OCI-LY7 (cell line): ENCODE data around the gene CTNNA3. TPM values are rescaled to one million over a fixed set of nuclear protein-coding genes. Genes with fewer than 3 reads are reported as not detected.

Source experiments
- BruUV-seq: library from RNA; stranded (reverse); fragments of 400-500 nt; replicated peaks from 2 replicates; lab custom pipeline; 2021; lab: Mats Ljungman, UMichigan
- CTCF ChIA-PET: fragments of 300-600 bp; sonication (Branson Sonifier 250); formaldehyde crosslinking; loops from one replicate; lab custom pipeline; 2022; ENCODE audit warnings: antibody characterized with exemption; ENCODE audit not compliant: unreplicated experiment; lab: Charles Lee
- POLR2A ChIA-PET: fragments of 300-600 bp; sonication (Branson Sonifier 250); formaldehyde crosslinking; loops from one replicate; lab custom pipeline; 2022; ENCODE audit warnings: antibody characterized with exemption; lab: Charles Lee
- DNase-seq: peaks from one replicate; pipeline ENCODE4 v3.0.0-alpha.2; 2015; ENCODE audit warnings: low spot score
- H2AFZ ChIP-seq: fragments of 200-600 bp; sonication (generic), shearing (Covaris generic); 2 replicates; pipeline ENCODE4 v1.6.1; 2014; ENCODE audit warnings: mild to moderate bottlenecking, antibody characterized with exemption, low read length, moderate library complexity
- H3K27ac ChIP-seq: fragments of 200-600 bp; sonication (generic); 2 replicates; pipeline ENCODE4 v1.5.1; 2014; ENCODE audit warnings: mixed run types, low read depth, mild to moderate bottlenecking, moderate library complexity, low read length, inconsistent platforms; ENCODE audit not compliant: poor library complexity, severe bottlenecking
- H3K36me3 ChIP-seq: fragments of 200-600 bp; sonication (generic); 2 replicates; pipeline ENCODE4 v1.6.1; 2014; ENCODE audit warnings: mild to moderate bottlenecking, antibody characterized with exemption, low read length, moderate library complexity, mixed read lengths; ENCODE audit not compliant: insufficient read depth
- H3K4me1 ChIP-seq: fragments of 200-600 bp; sonication (generic); 2 replicates; pipeline ENCODE4 v1.5.1; 2014; ENCODE audit warnings: mild to moderate bottlenecking, low read length; ENCODE audit not compliant: insufficient read depth, poor library complexity, severe bottlenecking
- H3K4me2 ChIP-seq: fragments of 200-600 bp; sonication (generic); 2 replicates; pipeline ENCODE4 v1.6.1; 2014; ENCODE audit warnings: mild to moderate bottlenecking, low read length
- H3K4me3 ChIP-seq: fragments of 200-600 bp; sonication (generic); 2 replicates; pipeline ENCODE4 v1.5.1; 2014; ENCODE audit warnings: mild to moderate bottlenecking, low read depth, low read length; ENCODE audit not compliant: poor library complexity, severe bottlenecking
- H3K79me2 ChIP-seq: fragments of 200-600 bp; sonication (generic); 2 replicates; pipeline ENCODE4 v1.6.1; 2016; ENCODE audit warnings: low read depth, mild to moderate bottlenecking, low read length, moderate library complexity, mixed read lengths; ENCODE audit not compliant: insufficient read depth
- H3K9me2 ChIP-seq: fragments of 200-600 bp; sonication (generic); 2 replicates; pipeline ENCODE4 v1.6.1; 2016; ENCODE audit warnings: mild to moderate bottlenecking, low read length, mixed read lengths; ENCODE audit not compliant: insufficient read depth
- H3K9me3 ChIP-seq: fragments of 200-600 bp; sonication (generic); 2 replicates; pipeline ENCODE4 v1.6.1; 2014; ENCODE audit warnings: mild to moderate bottlenecking, mixed run types, low read length, mixed read lengths
- H4K20me1 ChIP-seq: fragments of 200-600 bp; sonication (generic); 2 replicates; pipeline ENCODE4 v1.6.1; 2014; ENCODE audit warnings: mild to moderate bottlenecking, antibody characterized with exemption, low read length, moderate library complexity, mixed read lengths; ENCODE audit not compliant: insufficient read depth
- EZH2phosphoT487 ChIP-seq: fragments of 200-600 bp; sonication (generic); IDR thresholded peaks from 2 replicates; pipeline ENCODE4 v1.6.1; 2018; ENCODE audit warnings: low read depth, borderline replicate concordance, mild to moderate bottlenecking, mixed run types, antibody characterized with exemption, low read length, moderate library complexity, mixed read lengths
- intact Hi-C: fragments of 100-400 bp; cut with micrococcal nuclease; formaldehyde crosslinking; loops from one replicate; pipeline ENCODE4 v1.10.0; 2022; ENCODE audit not compliant: unreplicated experiment
- total RNA-seq, 2 experiments: library from RNA; depleted of rRNA in 1 of 2; stranded (reverse); fragments of >200 nt in 1 of 2; shearing (Covaris generic) in 1 of 2; gene quantifications; 2 replicates each; pipeline ENCODE4 v1.2.3, GENCODE V29; 2014 to 2022
- TF ChIP-seq, protein P1 (sequence below): fragments of 200-600 bp; sonication (generic); conservative IDR thresholded peaks from 2 replicates; pipeline ENCODE4 v1.5.1; 2014; ENCODE audit warnings: mild to moderate bottlenecking, antibody characterized with exemption, low read length, moderate library complexity, mixed read lengths

Gene CTNNA3
- total RNA-seq, 2 experiments from 2014 or later, result not detected

DNA sequence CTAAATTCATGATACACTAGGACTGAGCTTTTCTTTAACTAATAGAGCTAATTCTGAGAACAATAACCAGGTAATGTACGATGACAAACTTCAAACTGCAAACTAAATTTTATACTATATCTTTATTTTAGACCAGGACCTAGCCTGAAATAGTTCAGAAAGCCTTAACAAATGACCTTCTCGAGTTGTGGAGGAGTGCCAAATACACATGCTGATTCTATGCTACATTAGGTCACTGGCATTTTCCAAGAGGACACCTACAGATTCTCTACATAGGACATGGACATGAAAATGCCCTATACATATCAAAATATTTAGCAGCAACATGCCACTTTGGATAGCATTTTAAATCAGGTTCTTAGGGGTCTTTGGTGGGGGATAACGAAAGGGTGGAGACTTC lies 814.2 kb downstream of the CTNNA3 start:
- Histone ChIP-seq H3K9me2 (no peaks in the 10 kb centered on the region), H3K4me3 (no peak overlapping the region), H3K27ac (no peak overlapping the region), H2AFZ (no peak overlapping the region), H4K20me1 (no peaks in the 10 kb centered on the region), H3K36me3 (no peaks in the 10 kb centered on the region), H3K9me3 (no peaks in the 10 kb centered on the region), H3K79me2 (no peaks in the 10 kb centered on the region), H3K4me2 (no peak overlapping the region), H3K4me1 (no peaks in the 10 kb centered on the region)
- CTCF ChIA-PET, result no interaction called here
- no peak for TF ChIP-seq EZH2phosphoT487
- TF ChIP-seq, protein P1, sequence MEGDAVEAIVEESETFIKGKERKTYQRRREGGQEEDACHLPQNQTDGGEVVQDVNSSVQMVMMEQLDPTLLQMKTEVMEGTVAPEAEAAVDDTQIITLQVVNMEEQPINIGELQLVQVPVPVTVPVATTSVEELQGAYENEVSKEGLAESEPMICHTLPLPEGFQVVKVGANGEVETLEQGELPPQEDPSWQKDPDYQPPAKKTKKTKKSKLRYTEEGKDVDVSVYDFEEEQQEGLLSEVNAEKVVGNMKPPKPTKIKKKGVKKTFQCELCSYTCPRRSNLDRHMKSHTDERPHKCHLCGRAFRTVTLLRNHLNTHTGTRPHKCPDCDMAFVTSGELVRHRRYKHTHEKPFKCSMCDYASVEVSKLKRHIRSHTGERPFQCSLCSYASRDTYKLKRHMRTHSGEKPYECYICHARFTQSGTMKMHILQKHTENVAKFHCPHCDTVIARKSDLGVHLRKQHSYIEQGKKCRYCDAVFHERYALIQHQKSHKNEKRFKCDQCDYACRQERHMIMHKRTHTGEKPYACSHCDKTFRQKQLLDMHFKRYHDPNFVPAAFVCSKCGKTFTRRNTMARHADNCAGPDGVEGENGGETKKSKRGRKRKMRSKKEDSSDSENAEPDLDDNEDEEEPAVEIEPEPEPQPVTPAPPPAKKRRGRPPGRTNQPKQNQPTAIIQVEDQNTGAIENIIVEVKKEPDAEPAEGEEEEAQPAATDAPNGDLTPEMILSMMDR, result no peak
- intact Hi-C loops, result no loop called here
- POLR2A ChIA-PET, result no interaction called here
- BruUV-seq, result no TSS peak
- DNase-seq, result no peak

DNA sequence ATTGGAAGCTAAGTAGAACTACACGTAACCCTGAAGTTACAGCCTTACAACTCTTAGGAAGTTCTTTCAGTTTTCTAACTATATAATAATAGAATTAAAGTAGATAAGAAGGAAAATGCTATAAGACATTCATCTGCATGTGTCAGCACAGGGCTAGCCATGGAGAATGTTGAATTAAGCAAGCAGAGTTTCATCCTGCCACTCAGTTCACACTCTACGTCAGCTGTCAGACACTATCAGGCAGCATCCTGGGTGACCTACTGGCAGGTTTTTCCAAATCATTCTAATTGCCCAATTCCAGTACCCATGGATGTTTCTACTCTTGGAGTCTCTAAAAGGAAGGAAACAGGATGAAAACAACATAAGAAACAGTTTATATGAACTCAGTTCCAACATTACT lies 815.2 kb downstream of the CTNNA3 start:
- no TSS peak for BruUV-seq
- H3K4me3 ChIP-seq, result no peak overlapping the region
- H3K79me2 ChIP-seq, result no peaks in the 10 kb centered on the region
- H3K9me2 ChIP-seq, result no peaks in the 10 kb centered on the region
- H3K9me3 ChIP-seq, result no peaks in the 10 kb centered on the region
- CTCF ChIA-PET, result no interaction called here
- intact Hi-C loops, result no loop called here
- H3K27ac ChIP-seq, result no peak overlapping the region
- H3K36me3 ChIP-seq, result no peaks in the 10 kb centered on the region
- no peak for DNase-seq
- no peaks in the 10 kb centered on the region for H3K4me1 ChIP-seq
- no peak overlapping the region for H2AFZ ChIP-seq
- no peak for TF ChIP-seq EZH2phosphoT487
- TF ChIP-seq, protein P1, result no peak
- no peaks in the 10 kb centered on the region for H4K20me1 ChIP-seq
- POLR2A ChIA-PET, result no interaction called here
- H3K4me2 ChIP-seq, result no peak overlapping the region

DNA sequence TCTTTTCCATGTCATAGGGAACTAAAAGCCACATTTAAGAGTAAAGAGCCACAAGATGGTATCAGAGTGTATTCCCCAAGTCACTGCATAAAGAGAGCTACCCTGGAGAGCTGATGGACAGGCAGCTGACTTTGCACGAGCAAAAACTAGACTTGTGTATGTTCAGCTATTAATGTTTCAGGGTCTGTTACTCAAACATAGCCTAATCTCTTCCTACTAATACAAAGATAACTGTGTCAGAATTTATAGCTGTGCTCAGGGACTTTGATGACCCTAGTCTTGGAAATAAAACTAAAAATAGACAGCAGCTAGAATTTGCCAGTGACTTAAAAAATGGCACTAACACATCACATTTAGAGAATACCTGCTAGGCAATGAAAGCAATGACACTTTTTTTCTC lies 815.7 kb downstream of the CTNNA3 start:
- POLR2A ChIA-PET, result interaction anchor here (0.6 kb wide), 1 partner anchor 456 kb away, joined by 3 read pairs; no protein-coding TSS in a partner anchor
- Histone ChIP-seq H3K4me3 (no peak overlapping the region), H3K79me2 (no peaks in the 10 kb centered on the region), H4K20me1 (no peaks in the 10 kb centered on the region), H3K9me3 (no peaks in the 10 kb centered on the region), H2AFZ (no peak overlapping the region), H3K4me2 (no peak overlapping the region), H3K27ac (no peak overlapping the region), H3K36me3 (no peaks in the 10 kb centered on the region), H3K9me2 (no peaks in the 10 kb centered on the region), H3K4me1 (no peaks in the 10 kb centered on the region)
- TF ChIP-seq, protein P1, result no peak
- no peak for TF ChIP-seq EZH2phosphoT487
- CTCF ChIA-PET, result no interaction called here
- no TSS peak for BruUV-seq
- no peak for DNase-seq
- intact Hi-C loops, result no loop called here
